HUES48 (cell line): ENCODE measurements around the gene PPIF.

Source experiments
- H3K27ac ChIP-seq: one replicate; pipeline ENCODE4 v1.7.0; 2013; ENCODE audit warnings: low read depth, low read length, inconsistent platforms
- H3K27me3 ChIP-seq: 2 replicates; pipeline ENCODE4 v1.6.1; 2013; ENCODE audit warnings: mild to moderate bottlenecking, low read length; ENCODE audit not compliant: control insufficient read depth, insufficient read depth
- H3K36me3 ChIP-seq: 2 replicates; pipeline ENCODE4 v1.6.1; 2013; ENCODE audit warnings: low read length; ENCODE audit not compliant: control insufficient read depth, insufficient read depth
- H3K4me1 ChIP-seq: 2 replicates; pipeline ENCODE4 v1.6.1; 2013; ENCODE audit warnings: mild to moderate bottlenecking, low read length; ENCODE audit not compliant: control insufficient read depth, insufficient read depth
- H3K4me3 ChIP-seq: 2 replicates; pipeline ENCODE4 v1.5.1; 2013; ENCODE audit warnings: mild to moderate bottlenecking, low read depth, low read length
- H3K9ac ChIP-seq: 2 replicates; pipeline ENCODE4 v1.6.1; 2013; ENCODE audit warnings: mild to moderate bottlenecking, low read depth, low read length, moderate library complexity
- H3K9me3 ChIP-seq: 2 replicates; pipeline ENCODE4 v1.6.1; 2013; ENCODE audit warnings: low read length; ENCODE audit not compliant: control insufficient read depth, insufficient read depth

The PPIF gene

DNA sequence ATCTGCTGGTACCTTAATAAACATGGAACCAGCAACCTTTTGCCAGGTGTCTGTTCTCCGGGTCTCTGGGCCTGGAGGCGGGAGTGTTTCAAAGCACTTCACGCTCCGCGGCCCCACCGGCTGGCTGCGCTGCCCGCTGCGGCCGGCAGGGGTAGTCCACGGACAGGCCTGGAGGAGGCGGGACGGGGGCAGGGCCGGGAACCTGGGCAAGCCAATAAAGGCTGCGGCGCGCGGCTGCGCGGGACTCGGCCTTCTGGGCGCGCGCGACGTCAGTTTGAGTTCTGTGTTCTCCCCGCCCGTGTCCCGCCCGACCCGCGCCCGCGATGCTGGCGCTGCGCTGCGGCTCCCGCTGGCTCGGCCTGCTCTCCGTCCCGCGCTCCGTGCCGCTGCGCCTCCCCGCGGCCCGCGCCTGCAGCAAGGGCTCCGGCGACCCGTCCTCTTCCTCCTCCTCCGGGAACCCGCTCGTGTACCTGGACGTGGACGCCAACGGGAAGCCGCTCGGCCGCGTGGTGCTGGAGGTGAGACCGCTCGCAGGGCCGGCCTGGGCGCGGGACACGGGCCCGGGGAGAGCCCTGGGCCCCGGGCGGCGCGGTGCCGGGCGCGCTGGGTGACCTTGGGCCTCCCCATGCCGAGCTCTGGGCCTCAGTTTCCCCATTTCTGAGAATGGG, at the start of gene PPIF:
Gene PPIF (plus strand): TSS at position 244 of the 668 bp plus-strand sequence. CDS start 80 bp downstream, at position 324.
- Histone ChIP-seq H3K27ac (peak within 1 kb of the TSS; percentile 69), H3K27me3 (no peaks in the 10 kb centered on the region), H3K4me3 (peak within 1 kb of the TSS; percentile 73), H3K4me1 (peaks cover 10% of the 10 kb centered on the region; the same call in 1 of the 2 replicates), H3K9me3 (no peaks in the 10 kb centered on the region), H3K9ac (peak within 1 kb of the TSS; percentile 72), H3K36me3 (peaks cover 37% of the 10 kb centered on the region)

GRCh38 chr10:79298403-79299244, 48.6 kb upstream of the PPIF start:
- H3K4me1 ChIP-seq = no peaks in the 10 kb centered on the region
- H3K4me3 ChIP-seq = no peak overlapping the region
- H3K9ac ChIP-seq = no peak overlapping the region
- H3K36me3 ChIP-seq = peaks cover 94% of the 10 kb centered on the region
- no peaks in the 10 kb centered on the region for H3K27me3 ChIP-seq
- no peak overlapping the region for H3K27ac ChIP-seq
- H3K9me3 ChIP-seq = no peaks in the 10 kb centered on the region

- H3K4me1 ChIP-seq = no peaks in the 10 kb centered on the region
- H3K9ac ChIP-seq = no peak overlapping the region
- peaks cover 94% of the 10 kb centered on the region for H3K36me3 ChIP-seq
- H3K9me3 ChIP-seq = no peaks in the 10 kb centered on the region
- H3K27me3 ChIP-seq = no peaks in the 10 kb centered on the region
- no peak overlapping the region for H3K4me3 ChIP-seq
- H3K27ac ChIP-seq = no peak overlapping the region
These were observed 47.6 kb upstream of the PPIF start for GRCh38 chr10:79299397-79300241.

GRCh38 chr10:79300711-79301110, 46.6 kb upstream of the PPIF start:
- H3K9me3 ChIP-seq = no peaks in the 10 kb centered on the region
- H3K27me3 ChIP-seq = no peaks in the 10 kb centered on the region
- no peak overlapping the region for H3K4me3 ChIP-seq
- H3K27ac ChIP-seq = no peak overlapping the region
- H3K36me3 ChIP-seq = peaks cover 91% of the 10 kb centered on the region
- H3K9ac ChIP-seq = no peak overlapping the region
- H3K4me1 ChIP-seq = no peaks in the 10 kb centered on the region

GRCh38 chr10:79301754-79302530, 45.3 kb upstream of the PPIF start:
- peaks cover 91% of the 10 kb centered on the region for H3K36me3 ChIP-seq
- no peaks in the 10 kb centered on the region for H3K27me3 ChIP-seq
- H3K4me1 ChIP-seq = no peaks in the 10 kb centered on the region
- no peak overlapping the region for H3K27ac ChIP-seq
- H3K9me3 ChIP-seq = no peaks in the 10 kb centered on the region
- no peak overlapping the region for H3K4me3 ChIP-seq
- no peak overlapping the region for H3K9ac ChIP-seq

GRCh38 chr10:79303631-79304478, 43.4 kb upstream of the PPIF start:
- Histone ChIP-seq H3K27ac (no peak overlapping the region), H3K36me3 (peaks cover 91% of the 10 kb centered on the region), H3K9me3 (no peaks in the 10 kb centered on the region), H3K4me3 (no peak overlapping the region), H3K4me1 (no peaks in the 10 kb centered on the region), H3K27me3 (no peaks in the 10 kb centered on the region), H3K9ac (no peak overlapping the region)

GRCh38 chr10:79304479-79305087, 42.7 kb upstream of the PPIF start:
- Histone ChIP-seq H3K4me3 (no peak overlapping the region), H3K4me1 (no peaks in the 10 kb centered on the region), H3K9ac (no peak overlapping the region), H3K36me3 (peaks cover 91% of the 10 kb centered on the region), H3K27ac (no peak overlapping the region), H3K9me3 (no peaks in the 10 kb centered on the region), H3K27me3 (no peaks in the 10 kb centered on the region)

GRCh38 chr10:79305515-79305914, 41.8 kb upstream of the PPIF start:
- H3K27ac ChIP-seq = no peak overlapping the region
- H3K9ac ChIP-seq = no peak overlapping the region
- H3K4me1 ChIP-seq = no peaks in the 10 kb centered on the region
- no peak overlapping the region for H3K4me3 ChIP-seq
- H3K36me3 ChIP-seq = peaks cover 88% of the 10 kb centered on the region
- H3K27me3 ChIP-seq = no peaks in the 10 kb centered on the region
- H3K9me3 ChIP-seq = no peaks in the 10 kb centered on the region

- Histone ChIP-seq H3K36me3 (peaks cover 84% of the 10 kb centered on the region), H3K27ac (no peak overlapping the region), H3K27me3 (no peaks in the 10 kb centered on the region), H3K4me1 (no peaks in the 10 kb centered on the region), H3K4me3 (no peak overlapping the region), H3K9ac (no peak overlapping the region), H3K9me3 (no peaks in the 10 kb centered on the region)
These were observed 41.3 kb upstream of the PPIF start for GRCh38 chr10:79305988-79306387.
